A549 (cell line): Measurements from ENCODE around the gene ZNF827.

Source experiments
- ESRRA ChIP-seq: fragments of 150-350 bp; IDR thresholded peaks from 2 replicates; pipeline ENCODE4 v1.6.1; 2014; ENCODE audit warnings: mild to moderate bottlenecking, low read length, borderline replicate concordance
- SREBF2 ChIP-seq: fragments of 450-650 bp; IDR thresholded peaks from 2 replicates; pipeline ENCODE4 v1.6.1; 2014; ENCODE audit warnings: mild to moderate bottlenecking, moderate library complexity
- TF ChIP-seq, protein P1 (sequence below): fragments of 250-450 bp; sonication (Bioruptor Pico); IDR thresholded peaks from 2 replicates; pipeline ENCODE4 v1.5.0; 2021; ENCODE audit warnings: mild to moderate bottlenecking, moderate library complexity, borderline replicate concordance
- TF ChIP-seq, protein P2 (sequence below): fragments of >200 bp; sonication (Bioruptor Twin); formaldehyde crosslinking; IDR thresholded peaks from 3 replicates; pipeline ENCODE4 v1.5.1; 2016

DNA sequence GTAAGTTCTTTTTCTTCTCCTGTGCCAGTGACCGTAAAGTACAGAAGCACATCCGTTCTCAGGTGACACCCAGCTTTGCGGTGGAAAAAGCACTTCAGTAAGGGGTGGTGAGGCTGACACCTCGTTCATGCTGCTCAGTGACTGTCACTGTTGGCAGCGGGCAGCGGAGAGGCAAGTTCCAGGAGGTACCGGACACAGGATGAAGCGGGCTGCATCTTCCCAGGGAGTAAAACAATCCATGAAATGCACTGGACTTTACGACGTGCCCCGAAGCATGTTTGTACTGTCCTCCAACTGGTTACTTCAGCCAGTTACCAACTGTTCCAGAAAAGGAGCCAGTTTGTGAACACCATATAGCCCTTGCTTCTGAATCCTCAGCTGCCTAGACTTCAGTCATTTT lies 110.7 kb downstream of the ZNF827 start:
- no peak for TF ChIP-seq SREBF2
- TF ChIP-seq, protein P1, sequence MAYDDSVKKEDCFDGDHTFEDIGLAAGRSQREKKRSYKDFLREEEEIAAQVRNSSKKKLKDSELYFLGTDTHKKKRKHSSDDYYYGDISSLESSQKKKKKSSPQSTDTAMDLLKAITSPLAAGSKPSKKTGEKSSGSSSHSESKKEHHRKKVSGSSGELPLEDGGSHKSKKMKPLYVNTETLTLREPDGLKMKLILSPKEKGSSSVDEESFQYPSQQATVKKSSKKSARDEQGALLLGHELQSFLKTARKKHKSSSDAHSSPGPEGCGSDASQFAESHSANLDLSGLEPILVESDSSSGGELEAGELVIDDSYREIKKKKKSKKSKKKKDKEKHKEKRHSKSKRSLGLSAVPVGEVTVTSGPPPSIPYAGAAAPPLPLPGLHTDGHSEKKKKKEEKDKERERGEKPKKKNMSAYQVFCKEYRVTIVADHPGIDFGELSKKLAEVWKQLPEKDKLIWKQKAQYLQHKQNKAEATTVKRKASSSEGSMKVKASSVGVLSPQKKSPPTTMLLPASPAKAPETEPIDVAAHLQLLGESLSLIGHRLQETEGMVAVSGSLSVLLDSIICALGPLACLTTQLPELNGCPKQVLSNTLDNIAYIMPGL, result no peak
- TF ChIP-seq, protein P2, sequence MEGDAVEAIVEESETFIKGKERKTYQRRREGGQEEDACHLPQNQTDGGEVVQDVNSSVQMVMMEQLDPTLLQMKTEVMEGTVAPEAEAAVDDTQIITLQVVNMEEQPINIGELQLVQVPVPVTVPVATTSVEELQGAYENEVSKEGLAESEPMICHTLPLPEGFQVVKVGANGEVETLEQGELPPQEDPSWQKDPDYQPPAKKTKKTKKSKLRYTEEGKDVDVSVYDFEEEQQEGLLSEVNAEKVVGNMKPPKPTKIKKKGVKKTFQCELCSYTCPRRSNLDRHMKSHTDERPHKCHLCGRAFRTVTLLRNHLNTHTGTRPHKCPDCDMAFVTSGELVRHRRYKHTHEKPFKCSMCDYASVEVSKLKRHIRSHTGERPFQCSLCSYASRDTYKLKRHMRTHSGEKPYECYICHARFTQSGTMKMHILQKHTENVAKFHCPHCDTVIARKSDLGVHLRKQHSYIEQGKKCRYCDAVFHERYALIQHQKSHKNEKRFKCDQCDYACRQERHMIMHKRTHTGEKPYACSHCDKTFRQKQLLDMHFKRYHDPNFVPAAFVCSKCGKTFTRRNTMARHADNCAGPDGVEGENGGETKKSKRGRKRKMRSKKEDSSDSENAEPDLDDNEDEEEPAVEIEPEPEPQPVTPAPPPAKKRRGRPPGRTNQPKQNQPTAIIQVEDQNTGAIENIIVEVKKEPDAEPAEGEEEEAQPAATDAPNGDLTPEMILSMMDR, result no peak
- no peak for TF ChIP-seq ESRRA
